DND-41 (cell line): ENCODE results near the gene NXPH2.

Experiments used
- CTCF ChIP-seq: IDR thresholded peaks from 2 replicates; pipeline ENCODE4 v1.5.1; 2012; ENCODE audit warnings: borderline replicate concordance, low read length, moderate library complexity, mild to moderate bottlenecking; ENCODE audit not compliant: poor library complexity, severe bottlenecking; ENCODE audit errors: extremely low read depth
- EZH2 ChIP-seq: IDR thresholded peaks from 3 replicates; pipeline ENCODE4 v1.6.1; 2012; ENCODE audit warnings: borderline replicate concordance, low read depth, mild to moderate bottlenecking, moderate library complexity, low read length, inconsistent platforms; ENCODE audit not compliant: severe bottlenecking

- TF ChIP-seq CTCF (no peak), EZH2 (no peak)
Measured at GRCh38 chr2:138632066-138632620, 148.0 kb downstream of the NXPH2 start.
